SH-SY5Y (cell line): ENCODE measurements around the gene ASTN1.

Experiments used
- GATA2 ChIP-seq: IDR thresholded peaks from 2 replicates; pipeline ENCODE4 v1.6.1; 2011; ENCODE audit warnings: mild to moderate bottlenecking, low read depth, low read length
- GATA3 ChIP-seq: IDR thresholded peaks from 2 replicates; pipeline ENCODE4 v1.6.1; 2011; ENCODE audit warnings: low read depth, mild to moderate bottlenecking, low read length, moderate library complexity

Gene ASTN1

DNA sequence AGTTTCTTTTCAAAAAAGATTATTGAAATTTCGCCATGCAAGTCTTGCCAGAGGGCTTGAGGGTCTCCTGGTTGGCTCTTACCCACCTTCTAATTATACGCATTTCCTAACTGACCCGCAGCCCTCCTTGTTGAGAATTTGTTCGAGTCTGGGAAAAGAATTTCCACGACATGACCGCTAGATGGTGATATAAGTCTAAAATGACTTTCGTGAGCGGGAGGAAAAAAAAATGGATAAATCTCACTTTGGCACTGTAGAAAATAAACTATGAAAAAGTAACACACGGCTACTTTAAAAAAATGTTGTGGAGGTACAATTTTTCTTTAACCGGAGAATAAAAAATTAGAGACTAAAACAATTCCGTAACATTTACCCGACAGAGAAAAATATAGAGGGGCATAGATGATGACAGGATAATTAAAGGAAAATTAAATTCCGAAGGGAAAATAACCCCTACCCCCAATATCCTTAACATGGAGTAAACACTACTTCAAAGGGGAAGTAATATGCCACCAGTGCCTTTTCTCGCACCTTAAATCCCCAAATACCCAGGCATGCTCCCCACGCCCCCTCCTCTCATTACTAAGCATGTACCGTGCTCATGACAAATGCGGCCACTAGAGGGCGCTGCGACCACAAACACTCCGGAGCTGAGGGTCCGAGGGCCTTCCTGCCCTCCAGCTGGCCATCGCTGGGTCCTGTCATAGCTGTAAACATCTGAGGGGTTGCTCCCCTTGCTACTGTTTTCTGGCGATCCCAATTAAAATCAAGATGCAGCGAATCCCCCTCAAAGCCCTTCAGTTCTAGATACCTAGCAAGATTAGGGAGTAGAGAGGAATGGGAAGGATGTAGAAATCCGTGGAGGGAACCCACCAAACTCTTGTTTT lies 266.9 kb downstream of the ASTN1 start:
- no peak for TF ChIP-seq GATA3
- no peak for TF ChIP-seq GATA2

DNA sequence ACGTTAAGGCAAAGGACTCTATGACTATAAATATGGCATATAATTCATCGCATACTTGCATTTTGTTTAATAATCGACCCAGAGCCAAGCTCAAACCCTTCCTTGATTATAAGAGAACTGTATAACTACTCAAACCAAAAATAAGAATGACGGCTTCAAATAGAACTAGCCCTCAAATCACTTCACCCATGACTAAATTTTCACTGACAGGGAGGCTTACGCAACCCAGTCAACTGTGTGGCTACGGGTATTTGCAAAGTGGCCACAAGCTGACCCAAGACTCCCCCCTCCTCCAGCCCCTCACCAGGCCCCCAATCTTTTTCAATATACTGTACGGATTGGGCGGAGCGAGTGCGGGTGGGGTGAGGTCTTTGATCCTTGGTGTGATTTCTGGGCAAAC lies 268.3 kb downstream of the ASTN1 start:
- no peak for TF ChIP-seq GATA2

DNA sequence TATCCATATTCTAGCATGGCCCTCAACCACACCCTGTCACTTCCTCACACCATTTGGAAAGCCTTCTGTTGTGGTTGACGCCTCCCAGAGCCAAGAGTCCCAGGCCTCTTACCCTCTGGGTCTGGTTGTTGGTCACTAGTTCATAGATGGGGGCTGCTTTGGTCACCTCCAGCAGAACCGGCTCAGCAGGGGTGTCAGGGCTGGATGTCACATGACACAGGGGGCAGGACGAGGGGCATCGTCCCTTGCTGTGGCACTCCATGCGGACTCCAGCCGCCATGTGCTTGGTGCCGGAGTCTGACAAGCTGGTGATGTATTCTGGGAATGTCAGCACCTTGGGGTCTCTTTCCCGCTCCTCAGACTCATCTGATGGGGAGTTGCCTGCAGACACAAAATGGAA lies 270.1 kb downstream of the ASTN1 start:
- TF ChIP-seq GATA3 = no peak
- TF ChIP-seq GATA2 = no peak

DNA sequence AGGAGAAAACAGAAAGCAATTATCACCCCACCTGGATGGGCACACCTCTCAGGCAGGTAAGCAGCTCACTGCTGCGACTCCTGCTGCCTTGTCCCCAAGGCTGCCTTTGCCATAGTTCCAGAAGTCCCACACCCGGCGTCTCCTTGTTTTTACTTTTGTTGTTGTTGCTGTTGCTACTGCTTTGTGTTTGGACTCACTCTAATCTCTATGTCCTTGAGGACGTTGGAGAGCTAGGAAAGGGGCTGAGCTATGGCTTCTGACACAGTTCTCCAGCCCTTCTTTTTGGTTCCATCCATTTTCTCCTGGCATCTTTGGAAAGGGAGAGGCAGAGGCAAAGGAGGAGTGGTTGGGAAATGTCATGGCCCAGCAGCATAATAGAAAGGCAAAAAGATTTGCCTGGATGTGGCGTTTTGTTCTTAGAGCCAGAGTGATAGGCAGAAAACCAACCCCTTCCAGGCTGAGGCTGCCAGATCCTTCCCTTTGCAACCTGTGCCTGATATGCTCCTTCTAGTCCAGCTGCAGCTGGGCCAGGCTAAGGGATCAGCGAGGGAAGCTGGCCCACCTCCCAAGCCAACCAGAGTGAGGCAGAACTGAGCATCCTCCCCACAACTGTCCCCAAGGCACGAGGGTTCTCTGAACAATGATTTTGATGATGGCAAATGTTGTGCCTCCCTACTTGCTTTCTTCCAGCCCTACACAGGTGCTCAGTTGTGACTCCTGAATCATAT lies 270.7 kb downstream of the ASTN1 start:
- no peak for TF ChIP-seq GATA3
- no peak for TF ChIP-seq GATA2

DNA sequence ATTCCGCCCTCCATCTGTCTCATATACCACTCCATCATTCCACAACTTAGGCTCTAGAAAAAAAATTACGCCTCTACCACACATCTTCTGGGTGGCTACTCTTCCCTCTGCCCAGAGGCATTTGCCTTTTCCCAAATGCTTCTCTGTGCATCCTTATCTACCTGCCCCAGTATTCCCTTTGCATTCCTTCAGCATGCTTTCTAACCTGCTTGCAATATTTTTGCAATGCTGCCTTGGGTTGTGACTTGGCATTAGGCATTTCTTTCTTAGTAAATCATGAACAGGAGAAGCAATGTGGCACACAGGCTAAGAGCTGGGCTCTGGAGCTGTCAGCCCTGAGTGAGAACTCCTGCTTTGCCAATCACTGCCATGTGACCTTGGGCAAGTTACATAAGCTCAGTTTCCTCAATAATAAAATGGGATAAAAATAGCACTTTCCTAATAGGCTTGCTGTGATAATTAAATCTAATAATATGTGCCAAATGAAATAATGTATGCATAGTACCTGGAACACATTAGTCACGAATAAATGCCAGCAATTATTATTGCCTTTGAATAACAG lies 276.0 kb downstream of the ASTN1 start:
- TF ChIP-seq GATA2 = no peak
- TF ChIP-seq GATA3 = no peak

DNA sequence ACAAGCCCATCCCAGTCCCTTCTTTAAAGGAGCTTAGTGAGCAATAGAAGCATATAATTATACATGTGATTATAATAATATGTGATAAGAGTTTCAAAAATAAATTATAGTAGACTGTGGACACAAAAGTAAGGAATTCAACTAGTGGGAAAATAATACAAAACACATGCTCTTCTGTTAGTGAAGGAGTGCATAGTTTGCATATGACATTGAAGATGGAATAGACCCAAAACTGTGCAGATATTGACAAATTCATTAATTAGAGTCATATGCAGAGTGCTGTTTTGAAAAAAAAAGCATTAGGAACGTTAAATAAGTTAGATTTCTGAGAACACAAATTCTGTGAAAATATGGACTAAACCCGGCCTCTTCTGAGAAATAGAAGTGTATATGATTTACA lies 278.8 kb downstream of the ASTN1 start:
- no peak for TF ChIP-seq GATA3
- no peak for TF ChIP-seq GATA2

DNA sequence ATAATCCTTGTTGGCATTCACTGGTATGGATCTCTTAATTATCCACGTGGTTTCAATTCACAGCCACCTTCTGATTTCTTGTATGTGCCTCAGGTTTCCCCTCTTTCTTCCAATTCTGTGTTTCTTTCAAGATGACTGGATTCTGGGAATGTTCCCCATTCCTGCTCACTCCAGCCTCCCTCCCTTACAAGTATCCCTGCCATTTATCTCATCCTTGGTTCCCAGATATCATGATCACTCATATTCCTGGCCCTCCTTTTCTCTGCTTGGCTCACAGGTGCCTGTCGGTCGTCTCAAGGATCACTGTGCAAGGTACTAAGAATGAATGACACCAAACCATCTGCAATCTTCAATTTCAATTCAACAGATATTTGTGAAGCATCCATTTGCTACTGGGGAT lies 279.2 kb downstream of the ASTN1 start:
- TF ChIP-seq GATA2 (no peak), GATA3 (no peak)

DNA sequence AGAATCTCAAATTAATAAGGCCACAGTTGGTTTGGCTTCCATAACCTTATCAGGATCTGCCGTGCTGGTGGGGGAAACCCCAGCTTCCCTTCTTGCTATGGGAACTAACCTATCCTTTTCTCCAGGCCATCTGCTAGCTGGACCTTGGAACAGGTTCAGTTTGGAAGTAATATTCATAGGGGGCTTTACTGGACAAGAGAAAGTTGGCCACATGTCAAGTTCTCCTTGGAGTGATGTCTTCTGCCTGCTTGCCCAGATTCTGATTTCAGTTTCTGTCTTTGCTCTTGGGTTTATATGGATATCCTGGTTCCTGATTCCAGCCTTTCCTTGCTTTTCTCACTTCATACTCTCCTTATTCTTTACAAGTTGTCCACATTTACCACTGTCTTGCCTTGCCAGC lies 279.6 kb downstream of the ASTN1 start:
- TF ChIP-seq GATA3 (no peak), GATA2 (no peak)

DNA sequence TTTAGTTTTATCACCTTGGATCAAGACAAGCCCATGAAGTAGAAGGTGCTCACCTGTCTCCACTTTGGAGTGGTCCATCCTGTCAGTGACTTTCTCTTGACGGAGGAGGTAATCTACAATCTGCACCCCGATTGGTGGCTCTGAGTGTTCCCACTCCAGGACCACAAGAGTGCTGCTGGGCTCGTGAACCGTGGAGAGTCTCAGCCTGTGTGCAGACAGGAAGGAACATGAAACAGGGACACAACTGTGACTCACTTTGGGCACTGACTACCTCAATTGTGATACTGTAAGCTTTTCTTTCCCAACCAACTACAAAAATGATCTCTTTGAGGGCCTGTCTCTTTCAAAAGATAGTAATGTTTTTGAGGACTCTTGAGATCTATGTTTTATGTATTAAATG lies 280.2 kb downstream of the ASTN1 start:
- no peak for TF ChIP-seq GATA3
- TF ChIP-seq GATA2 = no peak

DNA sequence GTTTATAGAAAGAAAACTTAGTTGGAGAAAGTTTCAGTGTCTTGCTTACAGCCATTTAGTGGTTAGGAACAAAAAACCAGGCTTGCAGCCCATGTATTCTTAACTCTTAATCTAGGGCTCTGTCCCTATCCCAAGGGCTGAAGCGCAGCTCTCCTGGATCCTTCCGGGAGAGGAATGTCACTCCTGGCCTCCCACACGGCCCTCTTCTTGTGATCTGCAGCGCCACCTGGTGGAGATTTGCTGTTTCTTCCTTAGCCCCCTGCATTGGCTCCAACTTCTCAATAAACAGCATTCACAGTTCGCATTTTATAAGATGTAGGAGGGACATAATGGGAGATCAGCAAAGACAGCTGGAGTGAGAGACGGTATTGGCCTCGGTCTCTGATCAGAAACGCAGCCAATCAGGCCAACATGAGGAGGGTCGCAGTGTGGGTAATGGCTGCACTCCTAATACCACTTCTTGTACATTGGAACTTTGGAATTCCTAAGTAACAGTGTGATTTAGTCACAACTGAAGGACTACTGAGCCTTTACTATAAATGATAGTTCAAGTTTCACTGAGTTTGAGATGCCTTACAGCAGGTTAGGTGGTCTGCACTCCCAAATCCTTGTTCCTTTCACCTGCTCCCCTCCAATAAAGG lies 283.4 kb downstream of the ASTN1 start:
- TF ChIP-seq GATA2 = no peak
- TF ChIP-seq GATA3 = no peak

DNA sequence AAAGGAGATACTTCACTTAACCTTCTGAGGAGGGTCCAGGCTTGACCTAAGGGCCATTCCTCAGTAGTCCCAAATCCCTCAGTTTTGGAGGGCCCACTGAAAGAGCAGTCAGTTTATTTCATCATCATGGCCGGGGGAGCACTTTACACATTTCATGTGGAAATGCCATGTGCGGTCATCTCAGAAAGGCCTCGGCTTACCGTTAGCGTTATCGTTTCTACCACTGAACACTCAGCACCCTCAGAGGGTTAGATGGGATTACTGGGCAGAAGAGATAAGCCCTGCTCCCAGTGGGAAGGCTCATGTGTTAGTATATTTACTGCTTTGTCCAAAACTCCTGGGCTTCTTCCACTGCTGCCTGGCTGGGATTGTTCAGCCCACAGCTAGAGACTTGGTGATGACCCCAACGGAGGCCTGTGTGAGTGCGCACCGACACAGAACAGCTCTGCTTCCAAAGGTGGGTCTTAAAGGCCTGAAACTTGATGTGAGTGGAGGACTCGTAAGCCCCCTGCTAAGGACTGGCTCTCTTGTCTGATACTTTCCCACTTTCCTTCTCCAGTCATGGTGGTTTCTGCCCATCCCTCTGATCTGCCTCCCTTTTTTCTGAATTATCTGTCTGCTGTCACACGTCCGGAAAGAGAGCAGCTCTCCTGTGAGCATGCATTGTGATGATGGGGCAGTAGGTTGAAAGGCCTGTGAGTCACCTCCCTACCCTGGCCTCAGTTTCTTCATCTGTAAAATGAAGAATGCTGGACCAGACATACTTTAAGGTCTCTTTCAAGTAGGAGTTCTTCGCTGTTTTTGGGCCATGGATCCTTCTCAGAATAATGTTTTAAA lies 284.5 kb downstream of the ASTN1 start:
- TF ChIP-seq GATA3 = no peak

DNA sequence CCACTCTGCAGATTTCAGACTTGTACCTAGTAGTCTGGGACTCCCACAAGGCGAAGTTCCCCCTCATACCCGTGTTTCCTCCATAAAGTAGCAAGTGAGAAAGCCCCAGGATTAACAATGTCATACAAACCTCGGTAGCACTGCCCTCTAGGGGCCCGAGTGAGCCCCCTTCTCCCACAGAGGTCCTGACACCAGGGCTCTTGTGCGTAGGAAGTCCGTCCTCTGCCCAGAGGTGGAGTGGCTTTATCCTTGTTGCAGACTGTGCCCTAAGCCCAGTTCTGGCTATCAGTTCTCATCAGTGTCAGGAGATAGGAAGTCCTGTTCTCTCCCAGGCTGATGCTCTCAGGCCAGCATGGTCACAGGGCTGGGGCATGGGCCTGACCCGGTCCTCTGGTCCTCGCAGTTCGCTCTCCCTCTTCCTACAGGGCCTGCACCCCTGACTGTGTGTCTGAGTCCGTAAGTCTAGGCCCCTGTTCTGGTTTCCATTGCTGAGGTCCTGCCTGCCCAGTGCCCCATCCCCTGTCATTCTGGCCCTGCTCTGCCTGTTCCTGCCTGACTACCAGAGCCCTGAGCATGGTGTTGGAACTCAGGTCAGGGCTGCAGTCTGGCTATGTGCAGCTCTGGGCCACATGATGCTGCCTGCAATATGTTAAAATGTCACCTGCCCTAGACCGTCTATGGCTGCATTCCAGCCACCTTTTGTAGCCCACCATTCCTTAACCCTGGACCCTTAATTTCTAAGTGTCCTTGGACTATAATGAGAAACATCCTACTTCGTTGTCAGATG lies 285.6 kb downstream of the ASTN1 start:
- TF ChIP-seq GATA3 = no peak
- no peak for TF ChIP-seq GATA2

DNA sequence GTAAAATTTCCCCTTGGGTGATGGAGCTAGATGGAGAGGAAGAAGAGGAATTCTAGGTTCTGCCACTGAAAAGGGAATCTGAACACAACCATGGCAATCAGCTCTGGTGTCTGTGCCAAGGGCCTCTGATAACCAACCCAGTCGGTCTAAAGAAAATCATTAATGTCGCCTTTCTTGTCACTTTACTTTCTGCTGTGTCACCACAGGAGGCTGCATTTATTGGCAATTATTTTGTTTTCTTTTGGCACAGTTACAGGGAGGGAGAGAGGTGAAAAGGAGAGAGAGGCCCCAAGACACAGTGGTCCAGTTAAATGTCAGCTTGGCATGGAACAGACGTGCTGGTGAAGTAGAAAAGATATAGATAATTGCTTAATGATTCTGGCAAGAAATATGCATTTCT lies 287.0 kb downstream of the ASTN1 start:
- TF ChIP-seq GATA3 = no peak
- no peak for TF ChIP-seq GATA2

DNA sequence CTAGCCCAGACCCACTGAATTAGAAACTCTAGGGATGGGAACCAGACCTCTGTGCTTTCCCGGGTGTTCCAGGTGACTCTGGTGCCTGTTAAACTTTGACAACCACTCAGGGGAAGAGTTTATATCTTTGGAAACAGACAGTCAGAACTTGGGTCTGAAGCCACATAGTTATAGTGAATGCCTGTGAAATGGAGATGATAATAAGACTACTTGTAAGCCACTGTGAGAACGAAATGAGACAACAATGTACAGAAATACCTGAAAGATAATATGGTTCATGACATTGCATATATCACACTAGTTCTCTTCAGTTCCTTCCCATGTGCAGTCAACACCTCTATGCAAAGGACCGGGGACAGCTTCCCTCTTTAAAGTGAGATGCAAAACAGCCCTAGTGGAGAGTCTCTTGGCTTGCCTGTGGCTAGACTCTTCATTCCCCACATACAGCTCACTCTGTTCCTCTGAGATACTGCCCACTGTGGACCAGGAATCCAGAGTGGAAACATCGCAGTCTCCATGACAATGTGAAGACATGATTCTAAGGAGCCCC lies 287.5 kb downstream of the ASTN1 start:
- TF ChIP-seq GATA2 (no peak), GATA3 (no peak)

DNA sequence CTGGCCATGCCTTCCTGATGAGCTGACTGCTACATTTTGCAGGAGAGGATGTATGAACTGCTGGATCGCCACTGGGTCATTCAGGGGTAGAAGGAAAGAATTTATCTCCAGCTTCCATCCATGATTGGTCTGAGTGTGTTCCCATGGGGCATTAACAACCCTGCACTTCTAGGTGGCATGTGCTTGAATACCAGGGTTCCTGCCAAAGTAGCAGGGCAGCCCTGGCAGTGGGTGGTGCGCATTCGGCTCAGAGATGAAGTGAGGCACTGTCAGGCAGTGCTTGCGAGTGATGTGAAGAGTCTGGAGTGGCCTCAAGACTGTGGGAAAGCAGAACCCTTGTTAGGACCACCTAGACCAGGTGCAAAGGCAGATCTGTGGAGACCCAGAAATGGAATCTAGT lies 294.9 kb downstream of the ASTN1 start:
- TF ChIP-seq GATA2 (no peak), GATA3 (no peak)
